ENCODE results near the gene BCKDHB. TPM values are rescaled to one million over a fixed set of nuclear protein-coding genes. Genes with fewer than 3 reads are reported as not detected.

Gene BCKDHB
- total and polyA plus RNA-seq, 2 experiments from 2014 or later, result 32.1 to 42.7 TPM

DNA sequence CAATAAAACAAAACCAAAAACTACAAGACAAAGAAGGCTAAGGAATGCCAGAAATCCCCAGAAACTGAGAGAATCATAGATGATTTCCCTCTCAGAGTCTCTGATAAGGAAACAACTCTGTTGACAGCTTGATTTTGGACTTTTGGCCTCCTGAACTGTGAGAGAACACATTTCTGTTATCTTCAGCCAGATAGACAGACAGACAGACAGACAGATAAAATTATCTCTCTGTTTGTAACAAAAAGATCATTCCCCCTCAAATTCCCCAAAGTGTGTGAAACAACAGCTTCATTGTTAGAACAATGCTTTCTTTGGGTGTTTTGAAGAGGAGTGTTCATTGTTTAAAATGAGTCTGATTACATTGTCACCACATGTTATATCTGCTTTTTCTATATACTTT lies 148.2 kb downstream of the BCKDHB start:
- H3K9me3 Mint-ChIP-seq, result no peaks in the 10 kb centered on the region
- no peaks in the 10 kb centered on the region for H3K36me3 Mint-ChIP-seq (ENCODE audit: low read depth)
- no peak overlapping the region for H3K27ac Mint-ChIP-seq
- no peaks in the 10 kb centered on the region for H3K79me2 ChIP-seq (replicated peaks; ENCODE audit: insufficient read depth)
- H3K9me2 ChIP-seq (ENCODE audit: insufficient read depth), result no peaks in the 10 kb centered on the region
- TF ChIP-seq, protein P1, sequence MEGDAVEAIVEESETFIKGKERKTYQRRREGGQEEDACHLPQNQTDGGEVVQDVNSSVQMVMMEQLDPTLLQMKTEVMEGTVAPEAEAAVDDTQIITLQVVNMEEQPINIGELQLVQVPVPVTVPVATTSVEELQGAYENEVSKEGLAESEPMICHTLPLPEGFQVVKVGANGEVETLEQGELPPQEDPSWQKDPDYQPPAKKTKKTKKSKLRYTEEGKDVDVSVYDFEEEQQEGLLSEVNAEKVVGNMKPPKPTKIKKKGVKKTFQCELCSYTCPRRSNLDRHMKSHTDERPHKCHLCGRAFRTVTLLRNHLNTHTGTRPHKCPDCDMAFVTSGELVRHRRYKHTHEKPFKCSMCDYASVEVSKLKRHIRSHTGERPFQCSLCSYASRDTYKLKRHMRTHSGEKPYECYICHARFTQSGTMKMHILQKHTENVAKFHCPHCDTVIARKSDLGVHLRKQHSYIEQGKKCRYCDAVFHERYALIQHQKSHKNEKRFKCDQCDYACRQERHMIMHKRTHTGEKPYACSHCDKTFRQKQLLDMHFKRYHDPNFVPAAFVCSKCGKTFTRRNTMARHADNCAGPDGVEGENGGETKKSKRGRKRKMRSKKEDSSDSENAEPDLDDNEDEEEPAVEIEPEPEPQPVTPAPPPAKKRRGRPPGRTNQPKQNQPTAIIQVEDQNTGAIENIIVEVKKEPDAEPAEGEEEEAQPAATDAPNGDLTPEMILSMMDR (conservative IDR thresholded peaks at IDR 0.05; ENCODE audit: low read depth in 2 of 2), result no peak
- no peak for TF ChIP-seq NANOG (IDR thresholded peaks at IDR 0.05; ENCODE audit: borderline replicate concordance)
- TF ChIP-seq, protein P2, sequence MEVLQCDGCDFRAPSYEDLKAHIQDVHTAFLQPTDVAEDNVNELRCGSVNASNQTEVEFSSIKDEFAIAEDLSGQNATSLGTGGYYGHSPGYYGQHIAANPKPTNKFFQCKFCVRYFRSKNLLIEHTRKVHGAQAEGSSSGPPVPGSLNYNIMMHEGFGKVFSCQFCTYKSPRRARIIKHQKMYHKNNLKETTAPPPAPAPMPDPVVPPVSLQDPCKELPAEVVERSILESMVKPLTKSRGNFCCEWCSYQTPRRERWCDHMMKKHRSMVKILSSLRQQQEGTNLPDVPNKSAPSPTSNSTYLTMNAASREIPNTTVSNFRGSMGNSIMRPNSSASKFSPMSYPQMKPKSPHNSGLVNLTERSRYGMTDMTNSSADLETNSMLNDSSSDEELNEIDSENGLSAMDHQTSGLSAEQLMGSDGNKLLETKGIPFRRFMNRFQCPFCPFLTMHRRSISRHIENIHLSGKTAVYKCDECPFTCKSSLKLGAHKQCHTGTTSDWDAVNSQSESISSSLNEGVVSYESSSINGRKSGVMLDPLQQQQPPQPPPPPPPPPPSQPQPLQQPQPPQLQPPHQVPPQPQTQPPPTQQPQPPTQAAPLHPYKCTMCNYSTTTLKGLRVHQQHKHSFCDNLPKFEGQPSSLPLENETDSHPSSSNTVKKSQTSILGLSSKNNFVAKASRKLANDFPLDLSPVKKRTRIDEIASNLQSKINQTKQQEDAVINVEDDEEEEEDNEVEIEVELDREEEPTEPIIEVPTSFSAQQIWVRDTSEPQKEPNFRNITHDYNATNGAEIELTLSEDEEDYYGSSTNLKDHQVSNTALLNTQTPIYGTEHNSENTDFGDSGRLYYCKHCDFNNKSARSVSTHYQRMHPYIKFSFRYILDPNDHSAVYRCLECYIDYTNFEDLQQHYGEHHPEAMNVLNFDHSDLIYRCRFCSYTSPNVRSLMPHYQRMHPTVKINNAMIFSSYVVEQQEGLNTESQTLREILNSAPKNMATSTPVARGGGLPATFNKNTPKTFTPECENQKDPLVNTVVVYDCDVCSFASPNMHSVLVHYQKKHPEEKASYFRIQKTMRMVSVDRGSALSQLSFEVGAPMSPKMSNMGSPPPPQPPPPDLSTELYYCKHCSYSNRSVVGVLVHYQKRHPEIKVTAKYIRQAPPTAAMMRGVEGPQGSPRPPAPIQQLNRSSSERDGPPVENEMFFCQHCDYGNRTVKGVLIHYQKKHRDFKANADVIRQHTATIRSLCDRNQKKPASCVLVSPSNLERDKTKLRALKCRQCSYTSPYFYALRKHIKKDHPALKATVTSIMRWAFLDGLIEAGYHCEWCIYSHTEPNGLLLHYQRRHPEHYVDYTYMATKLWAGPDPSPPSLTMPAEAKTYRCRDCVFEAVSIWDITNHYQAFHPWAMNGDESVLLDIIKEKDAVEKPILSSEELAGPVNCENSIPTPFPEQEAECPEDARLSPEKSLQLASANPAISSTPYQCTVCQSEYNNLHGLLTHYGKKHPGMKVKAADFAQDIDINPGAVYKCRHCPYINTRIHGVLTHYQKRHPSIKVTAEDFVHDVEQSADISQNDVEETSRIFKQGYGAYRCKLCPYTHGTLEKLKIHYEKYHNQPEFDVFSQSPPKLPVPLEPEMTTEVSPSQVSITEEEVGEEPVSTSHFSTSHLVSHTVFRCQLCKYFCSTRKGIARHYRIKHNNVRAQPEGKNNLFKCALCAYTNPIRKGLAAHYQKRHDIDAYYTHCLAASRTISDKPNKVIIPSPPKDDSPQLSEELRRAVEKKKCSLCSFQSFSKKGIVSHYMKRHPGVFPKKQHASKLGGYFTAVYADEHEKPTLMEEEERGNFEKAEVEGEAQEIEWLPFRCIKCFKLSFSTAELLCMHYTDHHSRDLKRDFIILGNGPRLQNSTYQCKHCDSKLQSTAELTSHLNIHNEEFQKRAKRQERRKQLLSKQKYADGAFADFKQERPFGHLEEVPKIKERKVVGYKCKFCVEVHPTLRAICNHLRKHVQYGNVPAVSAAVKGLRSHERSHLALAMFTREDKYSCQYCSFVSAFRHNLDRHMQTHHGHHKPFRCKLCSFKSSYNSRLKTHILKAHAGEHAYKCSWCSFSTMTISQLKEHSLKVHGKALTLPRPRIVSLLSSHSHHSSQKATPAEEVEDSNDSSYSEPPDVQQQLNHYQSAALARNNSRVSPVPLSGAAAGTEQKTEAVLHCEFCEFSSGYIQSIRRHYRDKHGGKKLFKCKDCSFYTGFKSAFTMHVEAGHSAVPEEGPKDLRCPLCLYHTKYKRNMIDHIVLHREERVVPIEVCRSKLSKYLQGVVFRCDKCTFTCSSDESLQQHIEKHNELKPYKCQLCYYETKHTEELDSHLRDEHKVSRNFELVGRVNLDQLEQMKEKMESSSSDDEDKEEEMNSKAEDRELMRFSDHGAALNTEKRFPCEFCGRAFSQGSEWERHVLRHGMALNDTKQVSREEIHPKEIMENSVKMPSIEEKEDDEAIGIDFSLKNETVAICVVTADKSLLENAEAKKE (CRISPR knock-in tag; IDR thresholded peaks at IDR 0.05), result no peak
- TF ChIP-seq, protein P3, sequence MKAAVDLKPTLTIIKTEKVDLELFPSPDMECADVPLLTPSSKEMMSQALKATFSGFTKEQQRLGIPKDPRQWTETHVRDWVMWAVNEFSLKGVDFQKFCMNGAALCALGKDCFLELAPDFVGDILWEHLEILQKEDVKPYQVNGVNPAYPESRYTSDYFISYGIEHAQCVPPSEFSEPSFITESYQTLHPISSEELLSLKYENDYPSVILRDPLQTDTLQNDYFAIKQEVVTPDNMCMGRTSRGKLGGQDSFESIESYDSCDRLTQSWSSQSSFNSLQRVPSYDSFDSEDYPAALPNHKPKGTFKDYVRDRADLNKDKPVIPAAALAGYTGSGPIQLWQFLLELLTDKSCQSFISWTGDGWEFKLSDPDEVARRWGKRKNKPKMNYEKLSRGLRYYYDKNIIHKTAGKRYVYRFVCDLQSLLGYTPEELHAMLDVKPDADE (IDR thresholded peaks at IDR 0.05), result no peak
- no peaks in the 10 kb centered on the region for H3F3A ChIP-seq (replicated peaks; ENCODE audit: low read depth)
- no peaks in the 10 kb centered on the region for H4K20me1 ChIP-seq (replicated peaks; ENCODE audit: insufficient read depth)
- H3K27me3 ChIP-seq (ENCODE audit: insufficient read depth), result no peaks in the 10 kb centered on the region
- no peaks in the 10 kb centered on the region for H3K27me3 Mint-ChIP-seq (ENCODE audit: insufficient read depth, low read depth, poor library complexity)
- no peaks in the 10 kb centered on the region for H3K4me1 Mint-ChIP-seq
- no peak overlapping the region for H3K4me3 ChIP-seq
- DNase-seq (ENCODE audit: low spot score) (no peak), ATAC-seq (no peak)
- H3K4me2 ChIP-seq, result no peak overlapping the region
- H2AFZ ChIP-seq, result no peak overlapping the region
- H3K36me3 ChIP-seq (ENCODE audit: insufficient read depth), result no peaks in the 10 kb centered on the region
- no peak overlapping the region for H3K27ac ChIP-seq (ENCODE audit: low read depth)
- H3K4me3 Mint-ChIP-seq, result no peak overlapping the region
- H3K4me1 ChIP-seq (ENCODE audit: insufficient read depth), result no peaks in the 10 kb centered on the region
